Measurements from ENCODE around the gene ARPP21.

The ARPP21 gene

GRCh38 chr3:35678643-35679161 is 39.4 kb downstream of the ARPP21 start:
- DNase-seq: no peak

DNA sequence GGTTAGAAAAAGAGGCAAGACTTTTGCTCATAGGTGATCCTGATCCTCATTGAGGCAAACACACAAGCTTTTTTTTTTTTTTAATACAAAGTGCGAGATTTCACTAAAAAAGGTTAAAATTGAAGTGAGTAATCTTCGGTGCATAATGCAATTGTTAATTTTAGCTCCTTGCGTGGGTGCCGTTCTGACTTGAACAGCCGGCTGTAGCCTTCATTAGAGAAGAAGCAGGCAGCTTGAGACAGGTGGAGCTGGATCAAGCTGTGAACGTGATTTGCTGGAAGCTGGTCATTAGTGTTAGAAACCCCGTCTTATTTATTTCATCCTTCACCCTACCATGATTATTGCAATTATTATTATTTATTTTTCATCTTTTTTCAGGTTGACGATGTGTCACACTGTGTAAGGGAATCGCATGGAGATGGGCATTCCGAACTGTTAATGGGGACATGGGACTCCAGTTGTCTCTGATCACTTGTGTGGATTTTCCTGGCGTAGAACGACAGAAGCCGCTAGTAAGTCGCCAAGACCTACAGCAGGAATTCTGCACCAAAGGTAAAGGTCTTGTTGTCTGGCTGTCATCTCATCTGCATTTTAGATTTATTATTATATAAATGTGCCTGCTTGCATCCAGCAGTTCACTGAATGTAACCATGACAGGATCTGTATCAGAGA is 40.2 kb downstream of the ARPP21 start:
- no peak for DNase-seq

- DNase-seq: no peak
Observed at GRCh38 chr3:35680866-35681650, 41.7 kb downstream of the ARPP21 start.

- DNase-seq: no peak
Observed at GRCh38 chr3:35685153-35685552, 45.8 kb downstream of the ARPP21 start.

DNA sequence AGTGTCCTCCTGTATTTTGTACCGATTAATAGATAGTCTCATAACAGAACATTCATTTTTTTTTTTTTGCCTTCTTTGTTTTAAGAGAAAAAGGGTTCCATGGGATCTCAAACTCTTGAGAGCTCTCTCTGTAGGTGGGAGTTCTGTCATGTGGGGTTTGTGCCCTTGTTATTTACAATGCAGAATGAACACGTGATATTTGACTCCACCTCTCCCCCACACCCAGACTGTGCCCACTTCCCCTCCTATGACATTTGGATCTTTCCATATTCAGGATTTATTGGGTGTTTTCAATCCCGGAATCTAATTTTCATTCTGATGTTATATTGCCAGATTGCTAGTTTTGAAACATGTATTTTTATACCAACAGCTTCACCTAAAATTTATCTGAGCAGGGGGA is 49.5 kb downstream of the ARPP21 start:
- no peak for DNase-seq

DNA sequence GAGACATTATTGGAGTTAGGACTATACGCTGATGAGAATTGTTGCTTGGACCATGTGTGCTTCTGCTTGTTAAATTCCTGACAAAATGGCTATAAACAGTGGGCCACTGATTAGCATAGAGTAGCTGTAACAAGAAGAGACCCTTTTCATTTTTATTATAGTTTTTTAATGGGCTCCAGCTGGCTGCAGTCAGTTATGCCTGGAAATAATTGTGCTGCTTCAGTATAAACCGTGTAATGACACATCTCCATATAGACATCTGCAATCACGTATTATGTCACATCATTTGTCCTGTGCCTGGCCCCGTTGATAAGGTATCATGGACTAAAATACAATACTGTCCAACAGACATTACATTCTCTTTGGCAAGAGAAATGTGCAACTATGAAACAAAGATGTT is 50.9 kb downstream of the ARPP21 start:
- no peak for DNase-seq

GRCh38 chr3:35705904-35706303 is 66.6 kb downstream of the ARPP21 start:
- DNase-seq: no peak

DNA sequence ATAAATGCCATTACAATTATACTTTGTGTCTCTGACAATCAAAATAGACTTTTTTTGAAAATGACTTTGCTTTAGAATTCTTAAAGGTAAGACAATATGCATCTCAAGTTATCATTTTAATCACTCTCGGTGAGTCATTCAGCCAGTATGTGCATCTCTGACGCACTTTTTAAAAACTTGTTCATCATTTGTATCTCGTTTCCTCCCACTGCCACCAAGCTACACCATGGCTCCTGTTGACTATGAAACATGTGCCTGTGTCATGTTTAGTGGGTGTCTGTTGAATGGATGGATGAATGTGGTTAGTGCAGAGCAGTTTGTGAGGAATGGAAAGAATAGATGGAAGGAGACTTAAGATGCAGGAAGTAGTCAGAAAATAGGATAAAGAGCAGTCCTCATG is 68.6 kb downstream of the ARPP21 start:
- no peak for DNase-seq

GRCh38 chr3:35708394-35709271 is 69.3 kb downstream of the ARPP21 start:
- no peak for DNase-seq

- no peak for DNase-seq
Observed at GRCh38 chr3:35709691-35710090, 70.4 kb downstream of the ARPP21 start.

- no peak for DNase-seq
Observed at GRCh38 chr3:35710554-35710953, 71.2 kb downstream of the ARPP21 start.

DNA sequence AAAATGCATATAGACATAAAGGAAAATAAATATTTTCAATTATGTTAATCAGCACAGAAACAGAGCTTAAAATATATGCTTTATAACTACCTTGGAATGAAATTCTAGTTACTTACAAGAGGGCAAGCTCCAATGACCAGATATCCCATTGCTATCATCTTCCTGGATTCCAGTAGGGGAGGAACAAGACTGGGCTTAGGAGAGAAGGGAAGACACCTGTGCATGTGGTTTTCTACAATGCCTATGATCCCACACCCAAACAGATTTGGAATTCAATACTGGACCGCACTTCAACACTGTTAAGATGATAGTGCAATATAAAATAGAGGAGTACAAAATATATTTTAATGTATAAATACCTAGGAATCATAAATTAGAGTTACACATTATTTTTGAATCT is 79.6 kb downstream of the ARPP21 start:
- no peak for DNase-seq

DNA sequence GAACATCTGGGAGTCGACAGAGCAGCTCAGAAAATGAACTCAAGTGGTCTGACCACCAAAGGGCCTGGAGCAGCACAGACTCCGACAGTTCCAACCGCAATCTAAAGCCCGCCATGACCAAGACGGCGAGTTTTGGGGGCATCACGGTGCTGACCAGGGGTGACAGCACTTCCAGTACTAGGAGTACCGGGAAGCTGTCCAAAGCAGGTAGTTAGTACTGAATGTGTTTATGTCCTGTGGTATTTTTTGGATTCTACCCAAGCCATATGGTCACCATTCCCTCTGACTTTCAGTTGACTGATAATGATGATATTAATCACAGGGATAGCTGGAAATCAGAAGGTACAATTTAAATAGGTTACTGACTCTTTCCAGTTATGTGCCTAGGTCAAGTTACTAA is 82.3 kb downstream of the ARPP21 start:
- DNase-seq: no peak

- DNase-seq: no peak
Observed at GRCh38 chr3:35722902-35723301, 83.6 kb downstream of the ARPP21 start.

DNA sequence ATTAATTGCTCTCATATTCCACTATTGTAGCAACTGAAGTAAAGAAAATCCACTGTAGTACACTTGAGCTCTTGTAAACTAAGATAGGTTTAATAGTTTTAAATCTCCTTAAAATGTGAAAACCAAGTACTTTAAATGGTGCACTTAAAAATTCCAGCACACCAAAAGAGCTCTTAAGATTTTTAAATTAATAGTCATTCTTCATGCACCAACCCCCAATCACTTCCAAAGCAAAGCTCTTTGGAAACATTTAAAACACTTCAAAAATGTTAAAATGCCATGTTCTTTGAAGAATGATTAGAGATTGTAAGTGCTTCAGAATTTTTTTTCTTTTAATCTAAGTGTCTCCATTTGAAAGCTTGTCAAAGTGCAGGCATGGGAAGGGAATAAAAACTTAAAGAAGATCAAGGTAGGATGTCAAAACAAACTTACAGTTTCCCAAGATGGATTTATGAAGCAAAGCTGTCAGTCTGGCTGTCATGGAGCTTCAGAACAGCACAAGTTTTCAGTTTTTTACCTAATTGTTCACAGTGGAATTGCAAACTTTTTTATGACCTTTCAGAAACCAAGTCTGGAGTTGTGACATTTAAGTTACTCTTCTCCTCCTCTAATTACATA is 84.3 kb downstream of the ARPP21 start:
- DNase-seq: no peak

DNA sequence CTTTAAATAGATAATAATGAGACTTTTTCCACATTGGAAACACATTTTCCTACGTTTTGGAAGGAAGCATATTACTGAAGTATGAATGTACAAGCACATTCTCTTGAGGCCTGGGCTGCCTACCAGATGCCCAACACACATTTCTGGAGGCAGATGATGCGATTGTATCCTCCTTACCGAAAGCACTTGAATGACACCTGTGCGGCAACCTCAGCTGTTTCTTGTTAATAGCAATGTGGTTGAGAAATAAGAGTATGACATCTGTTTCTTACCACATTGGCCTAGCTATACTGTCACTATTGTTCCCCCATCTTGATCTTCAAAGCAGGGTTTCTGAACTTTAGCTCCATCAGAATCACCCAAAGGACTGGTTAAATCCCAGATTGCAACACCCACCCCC is 84.8 kb downstream of the ARPP21 start:
- DNase-seq: no peak

DNA sequence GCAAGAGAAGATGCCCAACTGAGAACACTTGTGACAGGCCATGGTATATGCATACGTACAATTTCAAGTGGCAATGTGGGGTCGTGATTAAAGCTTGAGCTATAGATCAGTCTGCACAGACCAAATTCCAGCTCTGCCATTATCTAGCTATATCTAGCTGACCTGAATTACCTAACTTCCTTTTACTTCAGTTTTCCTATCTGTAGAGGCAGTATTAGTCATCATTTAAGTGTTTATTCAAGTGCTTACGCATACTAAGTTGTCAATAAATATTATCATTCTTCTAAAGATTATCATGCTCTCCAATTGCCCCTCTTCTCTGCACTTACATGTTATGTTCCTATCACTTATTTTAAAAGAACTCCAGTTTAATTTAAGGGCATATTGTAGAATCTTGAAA is 87.9 kb downstream of the ARPP21 start:
- DNase-seq: no peak

- DNase-seq: no peak
Observed at GRCh38 chr3:35733341-35733740, 94.0 kb downstream of the ARPP21 start.

GRCh38 chr3:35733864-35734263 is 94.5 kb downstream of the ARPP21 start:
- DNase-seq: no peak

DNA sequence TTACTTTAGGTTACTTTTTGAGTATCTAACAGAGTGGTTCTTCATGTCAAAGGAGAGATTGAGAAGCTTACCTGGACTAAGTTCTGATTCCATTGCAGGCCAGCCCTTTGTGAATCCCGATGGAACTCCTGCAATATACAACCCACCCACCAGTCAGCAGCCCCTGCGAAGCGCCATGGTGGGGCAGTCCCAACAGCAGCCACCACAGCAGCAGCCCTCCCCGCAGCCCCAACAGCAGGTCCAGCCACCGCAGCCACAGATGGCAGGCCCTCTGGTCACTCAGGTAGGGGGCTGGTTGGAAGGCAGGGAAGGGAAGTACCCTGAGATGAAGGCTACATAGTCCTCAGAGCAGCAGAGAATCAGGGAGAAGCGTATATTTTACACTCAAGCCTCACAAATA is 97.8 kb downstream of the ARPP21 start:
- DNase-seq: no peak

DNA sequence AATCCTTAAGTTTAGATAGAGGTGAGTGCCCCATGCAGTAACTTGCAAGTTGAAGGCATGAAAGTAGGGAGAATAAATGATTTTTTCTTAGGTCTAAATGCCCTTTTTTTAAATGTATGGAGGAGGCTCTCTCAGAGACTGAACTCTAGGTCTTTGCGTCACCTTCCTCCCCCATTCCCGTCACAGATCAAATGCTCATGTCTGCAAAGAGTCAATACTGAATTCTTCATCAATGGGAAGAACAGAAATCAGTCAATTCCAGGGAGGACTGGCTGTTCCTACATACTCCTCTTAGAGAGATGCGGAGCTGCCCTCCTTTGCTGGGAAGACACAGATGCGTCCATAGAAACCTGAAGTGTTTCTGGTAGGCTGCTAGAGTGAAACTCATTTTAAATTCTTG is 98.2 kb downstream of the ARPP21 start:
- no peak for DNase-seq

- DNase-seq: no peak
Observed at GRCh38 chr3:35737934-35738706, 98.8 kb downstream of the ARPP21 start.

Data from stimulated activated naive CD4-positive, alpha-beta T cell (primary cell).